Cardiac muscle cell (in vitro differentiated cells and primary cell): Measurements from ENCODE around the gene PLD5. TPM values are rescaled to one million over a fixed set of nuclear protein-coding genes. Genes with fewer than 3 reads are reported as not detected.

ENCODE experiments used
- DNase-seq, 2 donors: peaks; one replicate each; pipeline versions ENCODE4 v3.0.0 to v3.0.0-alpha.2; 2010 to 2017; ENCODE audit warnings: low read depth in 1 of 2, low spot score in 1 of 2
- H3K27ac ChIP-seq: fragments of 200-600 bp; sonication (generic); 2 replicates; pipeline ENCODE4 v1.5.1; 2016
- H3K27me3 ChIP-seq: fragments of 200-600 bp; sonication (generic); 2 replicates; pipeline ENCODE4 v1.6.0; 2016; ENCODE audit warnings: control low read depth
- H3K36me3 ChIP-seq: fragments of 200-600 bp; sonication (generic); 2 replicates; pipeline ENCODE4 v1.5.1; 2016; ENCODE audit warnings: control low read depth
- H3K4me1 ChIP-seq: fragments of 200-600 bp; sonication (generic); 2 replicates; pipeline ENCODE4 v1.8.1; 2017; ENCODE audit warnings: low read depth, mild to moderate bottlenecking, mixed run types
- H3K4me3 ChIP-seq: fragments of 200-600 bp; sonication (generic); 2 replicates; pipeline ENCODE4 v1.5.1; 2016; ENCODE audit warnings: mild to moderate bottlenecking
- H3K9me3 ChIP-seq: fragments of 200-600 bp; sonication (generic); 2 replicates; pipeline ENCODE4 v1.5.1; 2017; ENCODE audit warnings: low read depth, mild to moderate bottlenecking, control low read depth
- polyA plus RNA-seq: library from polyadenylated mRNA; unstranded; fragments of >200 nt; fragmentation: Nextera tagmentation; extraction: Ambion mirVana; gene quantifications from 2 replicates; pipeline ENCODE4 v1.2.1, GENCODE V29; 2016
- total RNA-seq: library from RNA; depleted of rRNA; stranded (reverse); fragments of >200 nt; gene quantifications from 2 replicates; pipeline ENCODE4 v1.2.3, GENCODE V29; 2016
- TF ChIP-seq, protein P1 (sequence below): IDR thresholded peaks from 2 replicates; pipeline ENCODE4 v1.5.1; 2012; ENCODE audit warnings: low read depth, mild to moderate bottlenecking, low read length

Gene PLD5
- total and polyA plus RNA-seq, 2 experiments from 2014 or later = 0.03 to 0.06 TPM

DNA sequence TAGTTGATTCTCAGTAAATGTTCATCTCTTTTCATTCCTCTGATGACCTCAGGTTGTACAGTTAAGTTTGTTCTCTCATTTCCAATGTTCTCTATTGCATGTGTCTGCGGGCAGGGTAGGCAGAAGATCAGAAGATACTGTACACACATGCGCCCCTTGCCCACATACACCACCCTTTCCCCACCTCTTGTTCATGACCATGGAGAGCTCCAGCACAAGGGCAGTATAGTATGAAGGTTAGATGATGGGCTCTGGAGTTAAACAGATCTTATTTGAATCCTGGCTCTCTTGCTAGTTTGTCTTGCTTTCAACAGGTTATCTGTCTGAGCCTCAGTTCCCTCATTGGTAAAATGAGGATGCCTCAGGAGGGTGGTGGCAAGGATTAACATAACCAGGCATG is 17.8 kb upstream of the PLD5 start:
- TF ChIP-seq, protein P1, sequence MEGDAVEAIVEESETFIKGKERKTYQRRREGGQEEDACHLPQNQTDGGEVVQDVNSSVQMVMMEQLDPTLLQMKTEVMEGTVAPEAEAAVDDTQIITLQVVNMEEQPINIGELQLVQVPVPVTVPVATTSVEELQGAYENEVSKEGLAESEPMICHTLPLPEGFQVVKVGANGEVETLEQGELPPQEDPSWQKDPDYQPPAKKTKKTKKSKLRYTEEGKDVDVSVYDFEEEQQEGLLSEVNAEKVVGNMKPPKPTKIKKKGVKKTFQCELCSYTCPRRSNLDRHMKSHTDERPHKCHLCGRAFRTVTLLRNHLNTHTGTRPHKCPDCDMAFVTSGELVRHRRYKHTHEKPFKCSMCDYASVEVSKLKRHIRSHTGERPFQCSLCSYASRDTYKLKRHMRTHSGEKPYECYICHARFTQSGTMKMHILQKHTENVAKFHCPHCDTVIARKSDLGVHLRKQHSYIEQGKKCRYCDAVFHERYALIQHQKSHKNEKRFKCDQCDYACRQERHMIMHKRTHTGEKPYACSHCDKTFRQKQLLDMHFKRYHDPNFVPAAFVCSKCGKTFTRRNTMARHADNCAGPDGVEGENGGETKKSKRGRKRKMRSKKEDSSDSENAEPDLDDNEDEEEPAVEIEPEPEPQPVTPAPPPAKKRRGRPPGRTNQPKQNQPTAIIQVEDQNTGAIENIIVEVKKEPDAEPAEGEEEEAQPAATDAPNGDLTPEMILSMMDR = no peak
- Histone ChIP-seq H3K27me3 (no peaks in the 10 kb centered on the region), H3K4me1 (no peaks in the 10 kb centered on the region), H3K27ac (no peak overlapping the region), H3K4me3 (no peak overlapping the region), H3K36me3 (no peaks in the 10 kb centered on the region), H3K9me3 (no peaks in the 10 kb centered on the region)
- peak in 1 of 2 donors; percentile 5 for DNase-seq

DNA sequence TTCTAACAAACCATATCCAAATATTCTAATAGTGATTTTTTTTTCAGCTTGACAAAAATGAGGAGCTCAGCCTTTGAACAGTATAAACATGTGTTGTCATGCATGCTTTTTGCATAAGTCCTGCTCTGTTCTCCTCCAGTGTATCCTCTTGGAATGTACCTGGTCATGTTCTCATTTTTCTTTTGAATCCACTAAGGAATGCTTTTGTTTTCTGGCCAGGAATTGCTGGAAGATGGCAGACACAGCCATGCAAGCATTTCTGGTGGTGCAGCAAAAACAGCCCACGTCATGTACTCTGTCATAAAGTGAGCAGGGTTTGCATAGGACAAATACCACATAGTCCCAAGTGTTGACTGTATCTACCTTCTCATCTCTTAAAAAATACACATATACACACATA is 11.5 kb upstream of the PLD5 start:
- no peaks in the 10 kb centered on the region for H3K9me3 ChIP-seq
- no peaks in the 10 kb centered on the region for H3K36me3 ChIP-seq
- no peaks in the 10 kb centered on the region for H3K27me3 ChIP-seq
- no peak for DNase-seq
- TF ChIP-seq, protein P1 = no peak
- H3K4me1 ChIP-seq = no peaks in the 10 kb centered on the region
- H3K4me3 ChIP-seq = no peak overlapping the region
- no peak overlapping the region for H3K27ac ChIP-seq

DNA sequence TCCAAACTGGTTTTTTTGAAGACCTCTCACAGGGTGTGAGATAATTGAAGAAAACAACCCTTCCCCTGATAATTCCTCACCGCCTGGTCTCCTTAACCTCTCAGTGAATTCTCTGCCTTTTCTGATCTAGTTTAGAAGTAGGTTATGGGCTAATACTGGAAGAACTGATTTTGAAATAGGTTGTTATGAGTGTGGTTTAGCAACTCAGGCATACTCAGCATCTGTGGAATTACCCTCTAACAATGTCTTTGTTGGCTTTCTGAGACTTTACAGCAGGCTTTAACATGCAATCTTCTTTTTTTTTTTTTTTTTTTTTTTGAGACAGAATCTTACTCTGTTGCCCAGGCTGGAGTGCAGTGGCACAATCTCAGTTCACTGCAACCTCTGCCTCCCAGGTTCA is 10.3 kb upstream of the PLD5 start:
- no peaks in the 10 kb centered on the region for H3K4me1 ChIP-seq
- H3K27ac ChIP-seq = no peak overlapping the region
- H3K36me3 ChIP-seq = no peaks in the 10 kb centered on the region
- no peaks in the 10 kb centered on the region for H3K27me3 ChIP-seq
- H3K9me3 ChIP-seq = no peaks in the 10 kb centered on the region
- TF ChIP-seq, protein P1 = no peak
- no peak overlapping the region for H3K4me3 ChIP-seq
- DNase-seq = no peak

DNA sequence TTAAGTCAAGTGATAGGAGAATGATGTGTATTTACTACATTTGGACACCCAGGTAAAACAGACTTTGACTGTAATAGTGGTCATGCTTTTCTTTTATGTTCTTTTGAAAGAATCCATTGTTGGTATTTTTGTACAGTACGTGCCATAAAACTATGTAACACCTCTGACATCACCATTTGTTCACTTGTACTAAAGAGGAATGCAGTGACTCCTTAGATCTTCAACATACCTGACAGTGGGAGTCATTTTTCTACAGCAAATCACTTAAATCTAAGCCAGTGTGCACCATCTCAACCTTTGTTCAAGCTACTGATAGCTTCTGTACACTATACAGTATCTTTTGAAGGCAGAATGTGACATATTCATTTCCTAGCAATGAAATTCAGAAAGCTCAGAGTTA is 6.3 kb upstream of the PLD5 start:
- TF ChIP-seq, protein P1 = no peak
- Histone ChIP-seq H3K9me3 (no peaks in the 10 kb centered on the region), H3K27me3 (peaks cover 20% of the 10 kb centered on the region), H3K36me3 (no peaks in the 10 kb centered on the region), H3K4me1 (no peaks in the 10 kb centered on the region), H3K27ac (no peak overlapping the region), H3K4me3 (no peak overlapping the region)
- no peak for DNase-seq

DNA sequence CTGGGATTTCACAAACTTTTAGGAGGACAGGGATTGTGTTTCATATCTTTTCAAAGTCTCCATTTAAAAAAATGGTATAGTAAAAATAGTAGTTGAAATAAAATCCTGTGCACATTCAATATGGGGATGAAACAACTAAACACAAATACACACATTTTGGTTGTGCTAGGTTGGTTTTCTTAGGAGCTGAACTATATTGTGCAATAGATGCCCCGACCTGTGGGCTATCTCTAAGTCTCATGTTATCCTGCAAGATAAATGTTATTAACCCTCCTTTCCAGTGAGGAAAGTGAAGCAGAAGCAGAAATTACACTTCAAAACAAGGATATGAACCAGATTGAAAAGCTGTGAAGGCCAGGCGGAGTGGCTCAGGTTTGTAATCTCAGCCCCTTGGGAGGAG is 1.3 kb upstream of the PLD5 start:
- Histone ChIP-seq H3K4me3 (peak overlapping the region; percentile 51), H3K4me1 (peaks cover 5% of the 10 kb centered on the region), H3K9me3 (no peaks in the 10 kb centered on the region), H3K27me3 (peaks cover 69% of the 10 kb centered on the region), H3K36me3 (no peaks in the 10 kb centered on the region), H3K27ac (no peak overlapping the region)
- DNase-seq = no peak
- TF ChIP-seq, protein P1 = no peak

DNA sequence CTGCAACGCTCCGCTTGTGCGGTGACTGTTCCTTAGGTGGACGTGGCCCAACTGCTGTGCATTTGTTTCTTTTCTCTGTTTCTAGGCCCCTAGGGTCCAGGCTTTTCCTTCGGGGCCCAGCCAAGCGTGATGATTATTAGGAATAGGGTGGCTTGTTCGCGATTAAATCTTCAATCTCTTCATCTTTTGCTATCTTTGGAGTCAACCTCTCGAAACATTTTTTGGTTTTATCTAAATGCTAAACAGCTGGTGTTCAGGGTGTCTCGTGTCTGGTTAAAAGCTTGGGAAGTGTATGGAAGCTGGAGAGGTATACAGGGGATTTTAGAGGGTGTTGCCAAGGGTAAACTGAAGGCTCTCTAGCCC is 844 bp upstream of the PLD5 start:
- Histone ChIP-seq H3K27ac (no peak overlapping the region), H3K9me3 (no peaks in the 10 kb centered on the region), H3K36me3 (no peaks in the 10 kb centered on the region), H3K4me3 (peak overlapping the region; percentile 51), H3K4me1 (peaks cover 5% of the 10 kb centered on the region), H3K27me3 (peaks cover 74% of the 10 kb centered on the region)
- no peak for DNase-seq
- TF ChIP-seq, protein P1 = no peak
